ENCODE data around the gene HSPA1B.
"Not testable (repeated sequence)": the region's sequence is repeated elsewhere in the genome, so short reads cannot be mapped to it uniquely, and the experiment has no call there.

Gene HSPA1B

GRCh38 chr6:31784098-31784925, 43.2 kb upstream of the HSPA1B start:
- no peak for TF ChIP-seq Cebpa-rat (IDR thresholded peaks at IDR 0.05)
- peaks cover 12% of the 10 kb centered on the region; the same call in 1 of the 2 replicates for H4K20me1 ChIP-seq
- no peak overlapping the region for H3K27ac ChIP-seq
- no peak overlapping the region for H3K4me2 ChIP-seq
- no peak overlapping the region for H3K9ac ChIP-seq
- H3K36me3 ChIP-seq: peaks cover 97% of the 10 kb centered on the region
- no peaks in the 10 kb centered on the region for H3K9me3 ChIP-seq
- H3K4me3 ChIP-seq: no peak overlapping the region
- H3K27me3 ChIP-seq: no peaks in the 10 kb centered on the region
- H3K4me1 ChIP-seq: peaks cover 10% of the 10 kb centered on the region

GRCh38 chr6:31785475-31785874, 42.1 kb upstream of the HSPA1B start:
- no peaks in the 10 kb centered on the region for H3K9me3 ChIP-seq
- H4K20me1 ChIP-seq: peaks cover 12% of the 10 kb centered on the region; the same call in 1 of the 2 replicates
- H3K4me2 ChIP-seq: no peak overlapping the region
- TF ChIP-seq Cebpa-rat (IDR thresholded peaks at IDR 0.05): no peak
- peaks cover 18% of the 10 kb centered on the region for H3K4me1 ChIP-seq
- no peak overlapping the region for H3K27ac ChIP-seq
- no peak overlapping the region for H3K9ac ChIP-seq
- H3K27me3 ChIP-seq: no peaks in the 10 kb centered on the region
- H3K36me3 ChIP-seq: peaks cover 97% of the 10 kb centered on the region
- no peak overlapping the region for H3K4me3 ChIP-seq

GRCh38 chr6:31791324-31792089, 36.0 kb upstream of the HSPA1B start:
- Histone ChIP-seq H3K9ac (no peak overlapping the region), H3K36me3 (peaks cover 64% of the 10 kb centered on the region), H3K27ac (no peak overlapping the region), H3K4me3 (no peak overlapping the region), H3K27me3 (no peaks in the 10 kb centered on the region), H3K4me2 (no peak overlapping the region; the same call in 1 of the 2 replicates), H4K20me1 (no peaks in the 10 kb centered on the region), H3K9me3 (no peaks in the 10 kb centered on the region), H3K4me1 (peaks cover 60% of the 10 kb centered on the region)
- no peak for TF ChIP-seq Cebpa-rat (IDR thresholded peaks at IDR 0.05)

DNA sequence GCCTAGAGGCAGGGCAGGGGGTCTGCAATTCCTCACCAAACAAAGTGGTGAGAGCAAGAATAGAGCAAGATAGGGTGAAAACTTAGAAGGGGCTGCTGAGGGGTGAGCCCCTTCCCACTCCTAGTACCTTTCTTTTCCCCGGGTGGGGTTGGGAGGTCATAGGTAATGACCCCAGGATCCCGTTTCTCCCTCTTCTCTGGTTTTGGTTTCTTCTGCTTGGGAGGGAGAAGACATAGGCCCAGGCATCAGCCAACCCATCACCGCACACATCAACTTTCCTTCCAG, 35.5 kb upstream of the HSPA1B start:
- Histone ChIP-seq H3K4me3 (no peak overlapping the region), H3K36me3 (peaks cover 59% of the 10 kb centered on the region), H3K9ac (peak overlapping the region; percentile 8; the same call in 1 of the 2 replicates), H3K4me1 (peaks cover 65% of the 10 kb centered on the region), H3K27me3 (no peaks in the 10 kb centered on the region), H3K9me3 (no peaks in the 10 kb centered on the region), H3K27ac (no peak overlapping the region), H3K4me2 (no peak overlapping the region), H4K20me1 (no peaks in the 10 kb centered on the region)
- no peak for TF ChIP-seq Cebpa-rat (IDR thresholded peaks at IDR 0.05)

DNA sequence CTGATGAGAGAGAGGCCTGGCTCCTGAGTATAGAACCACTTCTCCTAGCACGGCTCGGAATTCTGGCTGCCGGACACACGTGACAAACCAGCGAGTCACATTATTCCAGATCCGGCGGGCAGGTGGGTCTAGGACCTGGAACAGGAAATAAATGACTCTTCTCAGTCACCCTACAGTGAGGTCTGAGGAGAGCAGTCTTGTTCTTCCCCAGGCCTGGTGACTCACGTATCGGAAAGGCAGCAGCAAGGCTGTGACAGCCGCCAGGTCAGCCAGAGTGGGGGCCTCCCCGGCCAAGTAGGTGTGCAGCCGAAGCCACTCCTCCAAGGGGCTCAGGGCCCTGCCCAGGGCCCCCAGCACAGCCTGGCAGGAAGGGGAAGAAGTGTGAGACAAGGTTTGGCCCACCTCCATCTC, 34.8 kb upstream of the HSPA1B start:
- no peak for TF ChIP-seq Cebpa-rat (IDR thresholded peaks at IDR 0.05)
- H3K36me3 ChIP-seq: peaks cover 52% of the 10 kb centered on the region

GRCh38 chr6:31793927-31794245, 33.7 kb upstream of the HSPA1B start:
- H3K27ac ChIP-seq: peak overlapping the region; percentile 100
- not testable (repeated sequence) for H3K27me3 ChIP-seq, H4K20me1 ChIP-seq, H3K9me3 ChIP-seq
- peak overlapping the region; percentile 95 for H3K4me3 ChIP-seq
- H3K4me1 ChIP-seq: peaks cover 78% of the 10 kb centered on the region
- H3K9ac ChIP-seq: peak overlapping the region; percentile 99
- peak overlapping the region; percentile 93 for H3K4me2 ChIP-seq
- H3K36me3 ChIP-seq: peaks cover 47% of the 10 kb centered on the region

More for the DNA sequence above, 34.8 kb upstream of the HSPA1B start:
- Histone ChIP-seq H3K27ac (peak overlapping the region; percentile 37; the same call in 1 of the 2 replicates), H3K9me3 (no peaks in the 10 kb centered on the region), H3K4me2 (peak overlapping the region; percentile 93), H3K4me1 (peaks cover 73% of the 10 kb centered on the region), H3K9ac (peak overlapping the region; percentile 8; the same call in 1 of the 2 replicates), H3K27me3 (no peaks in the 10 kb centered on the region), H3K4me3 (no peak overlapping the region), H4K20me1 (no peaks in the 10 kb centered on the region)

DNA sequence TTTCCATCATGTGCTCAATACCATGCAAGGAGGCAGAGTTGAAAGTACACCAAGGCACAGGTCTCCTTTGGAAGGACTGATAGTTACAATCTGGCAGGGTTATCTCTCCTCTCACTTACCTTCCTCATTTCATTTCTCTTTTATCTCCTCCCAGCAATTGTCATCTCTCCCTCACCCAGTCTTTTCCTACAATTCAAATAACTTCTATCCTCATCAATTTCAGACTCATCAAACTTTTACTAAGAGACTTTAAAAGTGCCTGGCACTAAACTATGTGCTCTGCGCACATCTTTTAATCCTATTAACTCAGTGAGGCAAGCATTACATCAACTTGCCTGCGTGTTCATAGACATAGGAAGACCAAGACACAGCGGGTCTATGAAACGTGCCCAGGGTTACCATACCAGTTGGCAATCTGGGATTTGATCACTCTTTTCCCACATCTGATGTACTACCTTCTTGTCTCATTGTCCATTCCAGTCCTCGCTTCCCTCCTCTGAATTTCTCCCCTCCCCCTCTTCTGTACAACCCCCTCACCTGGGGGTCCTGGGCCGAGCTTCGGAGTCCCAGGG, 33.2 kb upstream of the HSPA1B start:
- Histone ChIP-seq H3K4me2 (peak overlapping the region; percentile 93), H3K4me3 (peak overlapping the region; percentile 95), H4K20me1 (no peaks in the 10 kb centered on the region), H3K9me3 (no peaks in the 10 kb centered on the region), H3K27me3 (no peaks in the 10 kb centered on the region), H3K27ac (peak overlapping the region; percentile 100), H3K4me1 (peaks cover 78% of the 10 kb centered on the region), H3K36me3 (peaks cover 48% of the 10 kb centered on the region), H3K9ac (peak overlapping the region; percentile 99)
- no peak for TF ChIP-seq Cebpa-rat (IDR thresholded peaks at IDR 0.05)

DNA sequence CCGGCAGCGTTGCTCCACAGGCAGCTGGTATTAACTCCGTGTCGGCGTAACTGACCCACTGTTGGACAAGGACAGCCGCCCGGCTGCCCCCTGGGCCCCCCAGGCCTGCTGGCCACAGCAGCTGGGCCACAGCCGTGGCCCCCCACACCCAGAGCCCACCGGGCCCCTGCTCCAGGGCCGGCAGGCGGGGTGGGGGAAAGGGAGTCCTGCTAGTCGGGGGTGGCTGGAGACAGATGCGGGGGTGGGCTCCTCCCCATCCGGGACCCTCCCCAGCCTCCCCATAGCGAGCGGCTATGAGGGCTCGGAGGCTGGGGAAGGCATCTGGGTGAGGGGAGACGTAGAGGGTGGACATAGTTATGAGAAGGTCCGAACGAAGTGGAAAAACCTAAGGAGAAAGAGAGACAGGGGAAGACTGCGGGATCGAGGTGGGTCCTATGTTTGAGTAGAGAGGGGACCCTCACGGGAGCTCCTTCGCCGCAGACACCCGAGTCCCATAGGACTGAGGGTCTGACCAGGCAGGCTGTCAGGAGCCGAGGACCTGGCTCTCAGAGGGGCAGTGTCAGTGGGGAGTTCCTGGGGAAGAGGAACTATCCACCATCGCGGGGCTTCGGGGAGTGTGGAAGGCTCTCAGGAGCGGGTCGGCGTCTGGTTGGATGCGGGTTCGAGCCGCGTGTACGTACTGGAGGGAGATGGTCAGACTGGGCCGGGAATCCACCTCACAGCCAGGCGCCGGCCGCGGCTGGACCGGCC, 32.5 kb upstream of the HSPA1B start:
- Histone ChIP-seq H3K4me2 (peak overlapping the region; percentile 93), H3K36me3 (peaks cover 48% of the 10 kb centered on the region), H3K27me3 (no peaks in the 10 kb centered on the region), H3K9me3 (no peaks in the 10 kb centered on the region), H3K9ac (peak overlapping the region; percentile 99), H3K4me3 (peak overlapping the region; percentile 95), H4K20me1 (no peaks in the 10 kb centered on the region), H3K4me1 (peaks cover 76% of the 10 kb centered on the region), H3K27ac (peak overlapping the region; percentile 100)
- TF ChIP-seq Cebpa-rat (IDR thresholded peaks at IDR 0.05): no peak

DNA sequence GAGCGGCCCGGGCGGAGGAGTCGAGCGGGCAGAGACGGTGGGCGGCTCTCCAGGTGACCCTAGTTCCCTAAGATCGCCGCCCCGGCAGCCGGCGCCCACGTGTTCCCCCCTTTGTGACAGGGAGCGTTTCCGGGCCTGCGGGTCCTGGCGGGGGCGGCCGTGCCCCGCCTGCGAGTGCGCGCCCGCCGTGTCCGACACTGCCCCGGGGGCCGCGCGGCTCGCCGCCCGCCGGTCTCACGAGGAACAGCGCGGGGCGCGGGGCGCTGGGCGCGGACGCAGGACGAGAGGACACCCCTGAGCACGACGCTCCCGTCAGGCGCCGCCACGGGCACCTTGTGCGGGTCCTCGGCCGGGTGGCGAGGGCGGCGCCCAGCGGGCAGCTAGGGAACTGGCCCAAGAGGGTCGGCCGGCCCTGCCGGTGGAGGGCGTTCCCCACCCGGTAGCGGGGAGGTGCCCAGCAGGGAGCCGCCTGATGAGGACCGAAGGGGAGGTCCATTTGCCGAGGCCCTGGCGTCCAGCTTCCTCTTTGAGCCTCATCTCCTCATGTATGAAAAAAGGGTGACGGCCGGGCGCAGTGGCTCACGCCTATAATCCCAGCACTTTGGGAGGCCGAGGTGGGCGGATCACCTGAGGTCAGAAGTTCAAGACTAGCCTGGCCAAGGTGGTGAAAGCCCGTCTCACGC, 31.8 kb upstream of the HSPA1B start, which contains the start of gene VARS1:
VARS1 (minus strand) TSS at position 137 of the 683 bp plus-strand sequence. CDS start 535 bp downstream, outside the sequence.
- H3K4me2 ChIP-seq: peak within 1 kb of the TSS; percentile 93
- H3K27me3 ChIP-seq: no peaks in the 10 kb centered on the region
- peak within 1 kb of the TSS; percentile 99 for H3K9ac ChIP-seq
- no peak for TF ChIP-seq Cebpa-rat (IDR thresholded peaks at IDR 0.05)
- H3K4me1 ChIP-seq: peaks cover 75% of the 10 kb centered on the region
- H3K4me3 ChIP-seq: peak within 1 kb of the TSS; percentile 95
- H3K9me3 ChIP-seq: no peaks in the 10 kb centered on the region
- H4K20me1 ChIP-seq: no peaks in the 10 kb centered on the region
- peak within 1 kb of the TSS; percentile 100 for H3K27ac ChIP-seq
- peaks cover 48% of the 10 kb centered on the region for H3K36me3 ChIP-seq

Data from BLaER1 (cell line).